GM03348 (cell line): ENCODE results near the gene TBC1D5.
"Not testable (repeated sequence)": the region's sequence is repeated elsewhere in the genome, so short reads cannot be mapped to it uniquely, and the experiment has no call there.

Experiments used
- DNase-seq: peaks from one replicate; pipeline ENCODE4 v3.0.0; 2012; ENCODE audit warnings: low spot score

The TBC1D5 gene

DNA sequence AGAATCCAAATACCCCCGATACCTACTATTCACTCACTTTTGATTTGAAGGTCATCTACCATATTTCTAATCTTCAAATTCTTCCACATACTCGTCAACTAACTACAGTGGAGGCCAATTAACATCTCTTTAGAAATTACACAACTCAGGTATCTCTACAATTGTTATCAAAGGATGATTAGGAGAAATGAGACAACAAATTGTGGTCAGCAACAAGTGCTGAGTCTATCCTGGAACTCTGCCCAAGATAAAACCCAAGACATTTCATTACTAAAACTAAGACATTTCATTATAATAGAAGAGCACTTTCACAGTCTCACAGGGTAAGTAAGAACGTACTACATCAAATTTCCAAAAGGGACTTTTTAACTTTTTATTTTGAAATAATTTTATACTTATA, 100.0 kb downstream of the TBC1D5 start:
- no peak for DNase-seq

DNA sequence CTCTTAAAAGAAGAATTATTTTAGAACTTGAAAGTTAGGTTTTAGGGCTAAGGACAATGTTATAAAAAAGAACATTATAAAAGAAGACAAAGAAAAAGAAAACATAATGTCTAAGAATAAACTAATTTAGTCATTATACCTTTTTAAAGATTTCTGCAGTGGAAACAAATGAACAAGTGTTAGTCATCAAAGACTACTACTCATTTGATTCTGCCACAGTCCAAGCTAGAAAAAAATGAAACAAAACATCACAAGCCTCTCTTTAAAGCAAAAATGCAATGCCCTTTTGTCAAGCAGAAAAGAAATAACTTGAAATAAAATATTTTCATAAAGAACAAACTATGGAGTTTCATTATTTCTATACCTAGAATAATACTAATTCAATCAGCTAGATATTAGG, 102.0 kb downstream of the TBC1D5 start:
- DNase-seq: no peak

DNA sequence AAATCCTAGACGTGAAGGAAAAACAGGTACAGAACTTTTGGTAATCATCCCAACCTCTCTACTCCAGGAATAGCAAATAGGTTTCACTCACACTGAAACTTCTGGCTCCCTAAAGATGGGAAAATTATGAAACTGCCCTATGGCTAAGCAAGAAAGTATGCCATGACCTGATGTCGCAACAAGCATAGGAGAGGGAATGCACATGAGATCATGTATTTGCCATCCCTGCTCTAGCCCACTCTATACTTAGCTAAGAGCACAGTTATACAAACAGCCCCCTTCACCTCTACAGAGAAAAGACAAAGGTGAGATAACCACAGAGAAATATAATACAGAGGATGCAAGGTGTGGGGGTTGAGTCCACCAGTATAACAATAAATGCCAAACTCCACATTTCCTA, 102.7 kb downstream of the TBC1D5 start:
- peak; percentile 36 for DNase-seq

DNA sequence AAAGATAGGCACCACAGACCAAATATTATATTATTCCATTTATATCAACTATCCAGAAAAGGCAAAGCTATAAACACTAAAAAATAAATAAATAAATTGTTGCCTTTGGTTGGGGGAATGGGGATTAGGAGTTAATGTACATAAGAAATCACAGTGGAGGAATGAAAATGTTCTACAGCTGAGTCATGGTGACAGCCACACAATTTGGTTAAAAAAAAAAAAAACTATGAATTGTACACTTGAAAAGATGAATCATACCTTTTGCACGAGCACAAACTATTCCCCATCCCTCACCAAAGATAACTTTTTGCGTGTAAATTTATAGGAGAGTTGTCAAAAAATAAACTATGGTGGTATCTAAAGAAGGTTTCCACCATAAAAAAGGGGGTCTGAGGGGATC, 103.2 kb downstream of the TBC1D5 start:
- peak; percentile 23 for DNase-seq

DNA sequence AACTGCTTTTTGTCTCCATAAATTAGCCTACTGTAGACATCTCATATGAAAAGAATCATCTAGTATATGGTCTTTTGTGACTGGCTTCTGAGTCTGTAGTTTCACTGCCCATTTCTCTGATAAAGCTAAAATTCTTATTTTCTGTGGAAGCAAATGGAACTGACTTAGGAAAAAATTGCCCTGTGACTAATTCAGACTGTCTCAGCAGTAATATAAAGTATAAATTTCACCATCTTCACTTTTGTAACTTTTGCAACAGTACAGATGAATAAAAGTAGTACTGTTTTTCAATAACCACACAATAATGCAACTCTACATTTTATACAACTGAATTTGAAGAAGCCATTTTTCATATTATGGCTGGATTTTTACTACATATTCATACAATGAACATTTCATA, 104.1 kb downstream of the TBC1D5 start:
- peak; percentile 16 for DNase-seq

DNA sequence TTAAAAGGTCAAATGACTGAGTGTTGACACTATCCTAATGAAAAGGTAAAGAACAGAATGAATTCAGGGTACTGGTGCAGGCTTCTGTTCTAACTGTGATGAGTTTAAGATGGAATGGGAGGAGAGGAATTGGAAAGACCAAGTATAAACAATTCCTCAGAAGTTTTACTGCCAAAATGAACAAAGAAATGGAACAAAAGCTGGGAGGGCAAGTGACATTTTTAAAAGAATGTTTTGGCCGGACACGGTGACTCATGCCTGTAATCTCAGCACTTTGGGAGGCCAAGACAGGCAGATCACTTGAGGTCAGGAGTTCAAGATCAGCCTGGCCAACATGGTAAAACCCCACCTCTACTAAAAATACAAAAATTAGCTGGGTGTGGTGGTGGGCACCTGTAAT, 106.8 kb downstream of the TBC1D5 start:
- peak; percentile 45 for DNase-seq

DNA sequence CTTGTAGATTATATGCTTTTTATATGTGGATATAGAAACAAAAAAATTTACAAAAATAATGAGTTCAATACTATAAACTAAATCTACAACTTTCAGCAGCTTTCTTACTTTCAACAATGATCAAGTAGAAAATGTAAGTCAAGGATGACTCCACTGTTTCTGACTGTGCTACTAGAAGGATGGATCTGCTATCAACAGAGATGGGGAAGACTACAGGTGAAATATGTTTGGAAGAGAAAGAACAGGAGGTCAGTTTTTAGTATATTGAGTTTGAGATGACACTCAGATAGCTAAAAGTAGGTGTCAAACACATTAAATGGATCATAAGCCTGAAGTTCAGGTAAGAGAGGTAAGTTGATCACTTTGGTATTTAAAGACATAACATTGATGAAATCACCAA, 107.5 kb downstream of the TBC1D5 start:
- no peak for DNase-seq

DNA sequence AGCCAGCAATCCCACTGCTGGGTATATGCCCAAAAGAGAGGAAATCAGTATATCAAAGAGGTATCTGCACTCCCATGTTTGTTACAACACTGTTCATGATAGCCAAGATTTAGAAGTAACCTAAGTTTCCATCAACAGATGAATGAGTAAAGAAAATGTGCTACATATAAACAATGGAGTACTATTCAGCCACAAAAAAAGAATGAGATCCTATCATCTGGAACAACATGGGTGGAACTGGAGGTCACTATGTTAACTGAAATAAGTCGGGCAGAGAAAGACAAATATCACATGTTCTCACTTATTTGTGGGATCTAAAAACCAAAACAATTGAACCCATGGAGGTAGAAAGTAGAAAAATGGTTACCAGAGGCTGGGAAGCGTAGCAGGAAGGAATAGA, 108.2 kb downstream of the TBC1D5 start:
- DNase-seq: no peak

DNA sequence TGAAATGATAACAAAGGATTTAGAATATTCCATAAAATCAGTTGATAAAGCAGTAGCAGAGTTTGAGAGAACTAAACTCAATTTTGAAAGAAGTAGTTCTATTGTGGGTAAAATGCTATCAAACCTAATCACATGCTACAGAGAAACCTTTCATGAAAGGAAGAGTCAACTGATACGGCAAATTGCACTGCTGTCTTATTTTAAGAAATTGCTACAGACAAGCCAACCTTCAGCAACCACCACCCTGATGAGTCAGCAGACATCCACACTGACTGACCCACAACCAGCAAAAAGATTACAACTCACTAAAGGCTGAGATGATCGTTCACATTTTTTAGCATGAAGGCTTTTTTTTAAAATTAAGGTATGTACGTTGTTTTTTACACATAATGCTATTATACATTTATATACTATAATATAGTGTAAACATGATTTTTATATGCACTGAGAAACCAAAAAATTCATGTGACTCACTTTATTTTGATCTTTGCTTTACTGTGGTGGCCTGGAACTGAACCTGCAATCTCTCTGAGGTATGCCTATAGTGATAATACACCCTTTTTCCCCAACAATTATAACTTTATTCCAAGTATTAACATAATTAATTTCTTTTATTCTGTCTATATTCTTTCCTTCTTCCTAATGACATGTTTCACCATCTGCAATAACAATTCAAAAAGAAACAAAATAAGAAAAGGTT, 109.9 kb downstream of the TBC1D5 start:
- peak; percentile 58 for DNase-seq

DNA sequence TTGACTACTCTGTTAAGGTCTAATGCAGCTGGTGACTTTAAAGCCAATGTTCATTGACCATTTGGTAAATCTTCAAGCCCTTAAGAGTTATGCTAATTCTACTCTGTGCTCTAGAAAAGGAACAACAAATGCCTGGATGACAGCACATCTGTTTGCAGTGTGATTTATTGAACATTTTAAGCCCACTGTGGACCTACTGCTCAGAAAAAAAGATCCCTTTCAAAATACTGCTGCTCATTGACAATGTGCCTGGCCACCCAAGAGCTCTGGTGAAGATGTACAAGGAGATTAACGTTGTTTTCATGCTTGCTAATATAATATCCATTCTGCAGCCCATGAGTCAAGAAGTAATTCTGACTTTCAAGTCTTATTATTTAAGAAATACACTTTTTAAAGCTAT, 110.8 kb downstream of the TBC1D5 start:
- DNase-seq: no peak

DNA sequence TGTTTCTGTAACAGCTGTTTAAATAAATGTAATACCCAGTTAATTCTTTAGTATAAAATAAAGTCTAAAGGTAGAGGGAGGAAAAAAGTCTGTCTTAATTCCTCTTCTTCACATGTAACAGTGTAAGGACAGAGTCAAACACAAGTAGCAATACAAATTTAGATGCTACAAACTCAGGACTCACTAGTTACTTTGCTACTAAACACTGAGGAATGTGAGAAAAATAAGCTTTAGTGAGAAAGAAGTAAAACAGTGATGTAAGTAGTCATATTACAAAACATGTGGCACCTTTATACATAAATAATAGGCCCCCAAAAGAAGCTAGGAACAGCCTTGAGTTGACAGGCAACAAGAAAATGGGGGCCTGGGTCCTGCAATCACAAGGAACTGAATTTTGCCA, 113.0 kb downstream of the TBC1D5 start:
- peak; percentile 6 for DNase-seq

DNA sequence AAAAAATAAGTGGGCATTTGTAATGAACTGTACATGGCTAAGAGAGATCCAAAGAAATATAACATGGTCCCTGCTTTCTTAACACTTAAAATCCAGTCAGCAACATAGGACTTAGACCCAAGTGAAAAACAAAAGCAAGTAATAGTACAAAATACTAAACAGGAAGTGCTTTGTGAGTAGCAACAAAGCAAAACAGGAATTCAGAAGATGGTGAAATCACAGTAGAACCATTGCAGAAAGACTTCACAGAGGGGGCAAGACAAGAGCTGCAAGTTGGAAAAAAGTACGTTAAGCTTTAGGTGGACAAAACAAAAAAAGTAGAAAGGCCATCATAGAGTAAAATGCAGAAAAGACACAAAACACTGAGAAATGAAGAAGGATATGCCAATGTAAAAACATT, 116.0 kb downstream of the TBC1D5 start:
- no peak for DNase-seq

DNA sequence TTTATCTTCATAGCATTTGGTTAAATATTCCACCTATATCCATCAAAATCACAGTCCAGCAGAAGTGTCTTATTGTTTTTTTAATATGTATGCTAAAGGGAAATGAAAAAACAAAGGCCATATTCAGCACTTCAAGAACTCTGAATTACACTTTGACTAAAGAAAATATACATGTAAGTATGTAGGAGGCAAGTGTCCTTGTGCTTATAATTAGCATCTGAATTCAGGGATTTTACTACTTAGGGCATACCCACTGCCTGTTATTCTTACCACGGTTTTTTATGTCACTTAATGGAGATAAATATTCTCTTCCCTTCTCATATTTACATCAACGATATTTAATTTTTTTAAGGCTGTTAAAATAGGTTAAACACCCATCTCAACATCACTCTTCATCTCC, 117.3 kb downstream of the TBC1D5 start:
- DNase-seq: no peak

DNA sequence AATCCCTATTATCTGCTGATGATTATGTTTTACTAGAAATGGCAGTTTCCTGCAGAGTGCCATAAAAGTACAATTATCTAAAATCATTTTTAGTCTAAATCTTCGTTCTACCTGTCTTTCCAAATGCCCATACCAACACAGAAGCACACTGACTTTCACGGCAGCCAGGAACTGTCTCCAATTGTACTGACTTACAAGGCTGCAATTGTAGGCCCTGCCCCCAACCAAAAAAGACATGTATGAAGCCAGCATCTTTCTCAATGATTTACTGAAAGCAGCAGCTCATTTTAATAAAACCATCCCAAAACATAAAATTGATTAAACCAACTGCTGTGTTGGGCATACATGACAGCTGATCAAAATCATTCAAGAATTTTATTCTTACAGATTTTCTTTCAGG, 119.0 kb downstream of the TBC1D5 start:
- DNase-seq: no peak

DNA sequence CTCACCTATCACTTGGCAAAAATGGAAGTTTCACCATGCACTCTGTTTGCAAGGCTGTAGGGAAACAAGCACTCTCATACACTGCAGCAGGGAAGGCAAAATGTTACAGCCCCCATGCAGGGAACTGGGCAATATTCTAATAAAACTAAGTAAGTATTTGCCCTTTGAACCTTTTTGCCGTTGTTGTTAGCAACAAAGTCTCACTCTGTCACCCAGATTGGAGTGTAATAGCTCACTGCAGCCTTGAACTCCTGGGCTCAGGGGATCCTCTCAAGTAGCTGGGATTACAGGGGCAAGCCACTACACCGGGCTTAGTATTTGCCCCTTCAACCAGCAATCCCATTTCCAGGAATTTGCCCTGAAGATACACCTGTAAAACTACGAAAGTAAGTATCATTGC, 122.5 kb downstream of the TBC1D5 start:
- DNase-seq: no peak

DNA sequence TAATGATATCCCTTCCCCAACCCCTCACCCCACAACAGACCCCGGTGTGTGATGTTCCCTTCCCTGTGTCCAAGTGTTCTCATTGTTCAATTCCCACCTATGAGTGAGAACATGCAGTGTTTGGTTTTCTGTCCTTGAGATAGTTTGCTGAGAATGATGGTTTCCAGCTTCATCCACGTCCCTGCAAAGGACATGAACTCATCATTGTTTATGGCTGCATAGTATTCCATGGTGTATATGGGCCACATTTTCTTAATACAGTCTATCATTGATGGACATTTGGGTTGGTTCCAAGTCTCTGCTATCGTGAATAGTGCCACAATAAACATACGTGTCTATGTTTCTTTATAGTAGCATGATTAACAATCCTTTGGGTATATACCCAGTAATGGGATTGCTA, 129.4 kb downstream of the TBC1D5 start:
- not testable (repeated sequence) for DNase-seq

DNA sequence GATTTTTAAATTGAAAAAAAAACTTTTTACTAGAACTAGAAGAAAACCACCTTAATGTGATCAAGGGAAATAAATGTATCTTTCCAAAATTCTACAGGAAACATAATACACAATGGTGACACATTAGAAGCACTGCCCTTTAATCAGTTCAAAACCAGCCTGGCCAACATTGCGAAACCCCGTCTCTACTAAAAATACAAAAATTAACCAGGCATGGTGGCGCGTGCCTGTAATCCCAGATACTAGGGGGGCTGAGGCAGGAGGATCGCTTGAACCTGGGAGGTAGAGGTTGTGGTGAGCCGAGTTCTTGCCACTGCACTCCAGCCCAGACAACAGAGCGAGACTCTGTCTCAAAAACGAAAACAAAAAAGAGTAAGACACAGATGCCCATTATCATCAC, 134.5 kb downstream of the TBC1D5 start:
- no peak for DNase-seq

DNA sequence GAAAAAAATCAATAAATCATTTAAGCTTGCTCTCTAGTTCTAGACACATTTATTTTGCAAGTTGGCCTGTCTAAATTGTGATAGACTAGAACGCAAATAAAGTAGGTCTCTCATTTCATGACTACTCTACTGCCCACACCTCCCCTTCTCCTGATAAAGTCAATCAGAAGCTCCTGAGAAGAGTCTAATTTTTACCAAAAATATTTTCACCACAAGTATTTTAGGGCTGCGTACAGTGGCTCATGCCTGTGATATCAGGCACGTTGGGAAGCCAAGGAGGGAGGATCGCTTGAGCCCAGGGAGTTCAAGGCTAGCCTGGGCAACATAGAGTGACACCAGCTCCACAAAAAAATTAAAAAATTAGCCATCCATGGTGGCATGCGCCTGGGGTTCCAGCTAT, 136.5 kb downstream of the TBC1D5 start:
- no peak for DNase-seq

DNA sequence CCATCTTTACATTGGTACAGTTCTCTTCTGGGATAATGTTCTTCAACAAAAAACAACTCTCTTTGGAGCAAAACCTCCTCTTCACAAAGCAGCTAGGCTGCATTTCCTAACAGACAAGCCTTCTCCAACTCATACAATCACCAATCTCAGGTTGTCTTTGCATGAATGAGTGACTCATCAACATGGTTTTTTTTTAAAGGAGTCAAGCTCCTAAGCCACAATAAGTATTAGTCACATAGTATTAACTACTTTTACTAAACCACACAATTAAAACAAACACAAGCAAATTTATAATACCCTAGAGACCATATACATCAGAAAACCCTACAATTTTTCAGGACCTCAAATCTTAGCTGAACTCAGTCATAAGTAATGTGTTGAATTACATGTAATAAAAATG, 137.4 kb downstream of the TBC1D5 start:
- peak; percentile 65 for DNase-seq

DNA sequence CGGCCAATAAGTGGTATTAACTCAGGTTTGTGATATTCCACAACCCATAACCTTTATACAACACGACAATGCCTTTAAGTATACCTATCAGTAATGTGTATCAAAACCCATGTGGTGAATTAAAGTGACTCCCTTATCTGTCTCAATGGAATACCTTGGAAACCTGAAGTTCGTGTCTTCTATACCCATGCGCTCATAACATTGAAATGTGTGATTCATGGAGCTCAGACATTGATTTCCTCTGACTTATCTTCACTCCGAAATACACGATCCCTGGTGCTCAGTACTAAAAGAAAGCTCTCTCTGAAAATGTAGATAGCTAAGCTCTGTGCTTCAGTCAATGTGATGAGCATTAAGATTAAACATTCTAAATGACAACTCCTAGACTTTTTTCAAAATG, 140.3 kb downstream of the TBC1D5 start:
- DNase-seq: no peak

DNA sequence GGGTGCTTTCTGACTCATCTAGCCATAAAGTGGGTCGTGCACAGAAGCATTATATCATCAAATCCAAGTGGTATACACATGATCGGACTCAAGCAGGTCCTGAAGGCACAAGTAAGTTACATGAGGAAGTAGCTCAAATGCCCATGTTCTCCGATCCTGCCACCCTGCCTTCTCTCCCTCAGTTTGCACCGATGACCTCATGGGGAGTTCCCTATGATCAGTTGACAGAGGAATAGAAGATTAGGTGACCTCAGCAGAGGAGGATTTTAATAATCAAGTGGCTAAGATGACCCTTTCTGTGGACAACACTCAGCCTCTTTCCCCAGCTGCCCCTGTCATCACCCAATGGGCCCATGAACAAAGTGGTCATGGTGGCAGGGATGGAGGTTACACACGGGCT, 149.5 kb downstream of the TBC1D5 start:
- DNase-seq: no peak

DNA sequence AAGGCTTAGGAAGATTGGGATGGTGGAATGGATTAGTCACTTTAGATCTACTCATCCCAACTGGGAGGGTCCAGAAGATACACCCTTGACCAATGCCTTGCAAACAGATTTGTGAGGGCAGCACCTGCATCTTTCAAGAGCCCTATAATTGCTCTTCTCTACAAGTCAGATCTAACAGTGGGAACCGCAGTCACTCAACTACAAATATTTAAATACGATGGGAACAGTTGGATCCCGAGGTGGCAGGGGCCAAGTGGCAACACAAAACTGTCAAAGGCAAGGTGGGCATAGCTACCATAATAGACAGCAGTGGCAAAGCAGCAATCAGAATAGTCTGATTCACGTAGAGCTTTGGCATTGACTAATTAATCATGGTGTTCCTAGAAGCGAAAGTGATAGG, 152.0 kb downstream of the TBC1D5 start:
- DNase-seq: no peak

DNA sequence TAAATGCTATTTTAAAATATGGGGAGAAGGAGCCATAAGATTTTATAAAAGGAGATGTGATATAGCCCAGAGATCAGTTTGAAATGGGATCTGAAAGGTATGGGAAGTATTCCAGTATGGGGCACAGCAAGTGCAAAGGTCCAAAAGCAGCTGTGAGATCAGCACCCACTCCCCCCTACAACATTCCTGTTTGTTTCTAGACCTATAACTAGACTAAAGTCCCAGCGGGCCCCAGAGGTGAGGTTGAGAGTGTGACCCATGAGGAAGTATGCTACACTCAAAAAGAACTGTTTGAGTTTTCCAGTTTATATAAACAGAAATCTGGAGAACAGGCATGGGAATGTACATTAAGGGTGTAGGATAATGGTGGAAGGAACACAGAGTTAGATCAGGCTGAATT, 152.5 kb downstream of the TBC1D5 start:
- no peak for DNase-seq

DNA sequence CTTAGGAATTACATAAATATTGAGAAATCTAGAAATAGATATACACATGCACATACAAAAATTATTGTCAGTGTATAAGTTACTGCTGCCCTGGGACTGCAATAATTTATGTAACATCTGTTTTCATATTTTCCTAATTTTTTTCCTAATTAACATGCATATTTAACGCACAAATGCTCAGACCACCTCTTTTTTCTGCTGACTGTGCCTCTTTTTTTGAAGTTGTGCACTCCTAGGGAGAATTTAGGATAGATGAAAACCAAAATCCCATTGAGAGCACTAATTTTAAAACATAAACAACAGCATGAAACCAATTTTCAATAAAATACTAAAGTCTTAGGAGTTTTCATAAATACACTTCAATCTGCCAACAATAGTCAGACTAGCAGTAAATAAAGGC, 154.0 kb downstream of the TBC1D5 start:
- no peak for DNase-seq
